ENCODE data around the gene CCNJ.

The CCNJ gene

DNA sequence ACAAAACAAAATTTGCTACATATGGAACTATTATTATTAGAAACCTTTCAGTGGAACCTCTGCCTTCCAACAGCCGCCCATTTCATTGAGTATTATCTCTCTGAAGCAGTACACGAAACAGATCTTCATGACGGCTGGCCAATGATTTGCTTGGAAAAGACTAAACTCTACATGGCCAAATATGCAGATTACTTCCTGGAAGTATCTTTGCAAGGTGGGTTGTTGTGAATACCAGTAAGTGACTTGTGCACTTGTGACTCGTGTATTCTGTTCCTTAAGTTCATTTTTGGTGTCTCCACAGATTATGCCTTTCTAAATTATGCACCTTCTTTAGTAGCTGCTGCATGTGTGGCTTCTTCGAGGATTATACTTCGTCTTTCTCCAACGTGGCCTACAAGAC is 13.4 kb downstream of the CCNJ start:
- DNase-seq (ENCODE audit: low read depth in 3 of 3, low spot score in 1 of 3), result no peak

DNA sequence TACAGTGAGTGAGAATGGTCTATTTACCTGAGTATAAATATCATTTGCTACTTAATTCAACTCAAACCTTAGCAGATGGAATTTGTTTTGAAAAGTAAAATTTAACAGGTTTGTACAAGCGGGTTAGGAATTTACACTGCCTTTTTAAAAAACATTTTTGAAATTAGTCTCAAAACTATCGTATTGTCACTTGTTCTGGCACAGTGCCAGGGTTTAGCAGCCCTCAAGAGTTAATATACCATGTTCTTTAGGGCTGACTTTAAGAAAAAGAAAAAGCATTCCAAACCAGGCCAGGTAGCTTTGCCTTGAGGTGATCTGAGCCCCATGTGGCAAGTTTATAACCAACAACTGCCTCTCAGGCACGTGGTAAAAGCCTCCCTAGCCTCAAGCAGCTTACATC is 17.8 kb downstream of the CCNJ start:
- DNase-seq (ENCODE audit: low read depth in 3 of 3, low spot score in 1 of 3), result no peak

DNA sequence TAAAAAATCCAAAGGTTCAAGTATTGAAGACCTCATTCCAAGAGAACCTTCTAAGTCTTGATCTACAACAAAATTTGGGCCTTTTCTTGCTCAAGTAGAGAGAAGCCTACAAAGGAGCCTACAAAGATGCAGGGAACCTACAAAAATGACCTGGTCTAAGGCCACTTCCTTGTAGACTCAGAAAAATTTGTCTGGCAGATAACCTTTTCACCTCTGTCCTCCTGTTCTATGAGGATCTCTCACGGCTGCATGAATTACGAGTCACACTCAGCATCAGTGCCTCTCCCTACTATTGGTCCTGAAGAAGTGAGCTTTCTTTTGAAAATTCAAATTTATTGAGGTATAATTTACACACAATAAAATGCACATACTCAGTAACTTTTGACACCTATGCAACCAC is 29.3 kb downstream of the CCNJ start:
- DNase-seq (ENCODE audit: low read depth in 3 of 3, low spot score in 1 of 3), result no peak

DNA sequence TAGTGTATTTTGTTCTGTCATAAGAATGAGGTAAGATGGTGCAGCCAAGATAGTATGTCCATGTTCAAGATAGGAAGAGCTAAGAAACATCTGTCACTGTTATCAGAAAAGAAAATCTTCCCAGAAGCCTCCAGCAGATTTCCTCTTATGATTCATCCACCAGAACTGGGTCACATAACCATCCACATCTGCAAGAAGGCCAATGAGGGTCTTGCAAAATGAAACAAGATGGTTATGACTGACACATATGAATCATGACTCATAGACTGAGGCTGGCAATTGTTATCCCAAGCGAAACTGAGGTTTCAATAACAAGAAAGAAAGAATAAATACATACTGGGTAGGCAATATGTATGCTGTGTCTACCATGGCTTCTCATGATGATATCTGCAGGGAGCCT is 30.3 kb downstream of the CCNJ start:
- DNase-seq (ENCODE audit: low read depth in 3 of 3, low spot score in 1 of 3), result no peak

DNA sequence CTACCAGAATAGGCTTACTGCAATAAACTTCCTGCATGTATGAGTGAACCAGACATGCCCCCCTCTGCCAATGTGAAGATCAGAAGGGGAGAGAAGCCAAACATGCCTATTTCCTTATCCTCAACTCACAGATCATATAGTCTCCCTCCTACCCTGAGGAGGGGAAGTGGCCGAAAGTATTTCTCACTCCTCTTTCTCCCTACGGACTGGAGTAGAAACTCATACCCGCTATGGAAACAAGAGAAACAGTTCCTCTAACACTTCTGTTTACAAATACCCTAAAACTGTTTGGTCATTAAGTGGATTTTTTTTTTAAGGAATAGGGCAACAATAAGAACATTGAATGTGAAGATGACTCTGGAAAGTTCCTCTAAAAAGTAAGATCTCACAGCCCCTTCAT is 31.4 kb downstream of the CCNJ start:
- no peak for DNase-seq (ENCODE audit: low read depth in 3 of 3, low spot score in 1 of 3)

DNA sequence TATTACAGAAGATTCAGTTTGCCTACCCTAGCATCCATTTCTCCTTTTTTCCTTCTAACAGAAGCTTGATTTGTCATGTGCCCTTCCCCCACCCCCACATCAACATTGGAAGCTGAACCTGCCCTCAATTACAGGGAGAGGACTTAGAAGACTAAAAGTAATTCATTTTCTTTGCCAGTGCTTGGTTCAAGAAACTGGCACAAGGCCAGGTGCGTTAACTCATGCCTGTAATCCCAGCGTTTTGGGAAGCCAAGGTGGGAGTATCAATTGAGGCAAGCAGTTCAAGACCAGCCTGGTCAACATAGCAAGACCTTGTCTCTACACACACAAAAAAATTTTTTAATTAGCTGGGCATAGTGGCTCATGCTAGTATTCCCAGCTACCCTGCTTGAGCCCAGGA is 32.6 kb downstream of the CCNJ start:
- no peak for DNase-seq (ENCODE audit: low read depth in 3 of 3, low spot score in 1 of 3)

DNA sequence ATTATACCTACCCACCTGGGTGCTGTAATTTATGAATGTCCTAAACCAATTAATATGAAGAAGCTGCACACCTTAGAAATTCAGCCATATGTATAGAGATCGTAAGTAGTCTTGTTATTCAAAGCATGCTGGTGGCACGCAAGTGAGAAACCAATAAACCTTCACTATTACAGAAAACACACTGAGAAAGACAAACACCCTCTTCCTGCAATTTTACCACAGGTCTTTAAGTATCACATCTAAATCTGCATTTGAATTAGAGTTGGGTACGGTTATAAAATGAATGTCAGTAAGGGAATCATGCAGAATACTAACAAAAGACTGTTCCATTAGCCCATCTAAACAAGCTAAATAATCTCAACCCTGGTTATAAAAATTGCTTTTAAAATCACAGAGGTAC is 33.8 kb downstream of the CCNJ start:
- no peak for DNase-seq (ENCODE audit: low read depth in 3 of 3, low spot score in 1 of 3)

DNA sequence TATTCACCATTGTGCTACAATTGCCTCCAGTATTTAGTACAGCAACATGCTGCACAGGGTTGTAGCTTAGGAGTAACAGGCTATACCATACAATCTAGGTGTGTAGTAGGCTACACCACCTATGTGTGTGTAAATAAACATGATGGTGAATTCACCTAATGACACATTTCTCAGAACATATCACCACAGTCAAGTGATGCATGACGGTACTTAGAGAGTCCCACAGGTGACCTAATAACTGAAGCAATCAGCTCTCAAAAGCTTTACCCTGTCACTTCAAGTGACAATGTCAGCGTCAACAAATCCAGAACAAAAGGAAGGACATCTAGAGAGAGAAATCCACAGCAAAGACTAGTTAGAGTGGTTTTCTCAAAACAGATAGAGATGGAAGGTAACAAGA is 38.8 kb downstream of the CCNJ start:
- DNase-seq (ENCODE audit: low read depth in 3 of 3, low spot score in 1 of 3), result no peak

DNA sequence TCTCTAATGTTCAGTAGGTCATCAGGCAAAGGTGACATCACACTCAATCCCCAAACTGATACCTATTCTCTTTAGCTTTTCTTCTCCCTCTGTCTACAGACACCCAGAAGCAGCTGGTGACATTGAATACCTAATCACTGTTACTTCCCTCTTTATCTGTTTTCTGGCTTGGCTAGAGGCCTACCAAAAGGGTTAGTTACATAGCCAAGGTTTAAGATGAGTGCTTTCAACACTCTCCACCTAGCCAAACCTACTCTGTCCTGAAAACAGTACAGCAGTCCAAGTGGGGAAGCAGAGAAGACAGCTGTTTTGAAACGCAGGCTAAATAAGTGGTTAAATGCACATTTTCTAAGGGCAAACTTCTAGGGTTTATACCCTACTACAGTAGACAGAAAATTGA is 39.4 kb downstream of the CCNJ start:
- no peak for DNase-seq (ENCODE audit: low read depth in 3 of 3, low spot score in 1 of 3)

DNA sequence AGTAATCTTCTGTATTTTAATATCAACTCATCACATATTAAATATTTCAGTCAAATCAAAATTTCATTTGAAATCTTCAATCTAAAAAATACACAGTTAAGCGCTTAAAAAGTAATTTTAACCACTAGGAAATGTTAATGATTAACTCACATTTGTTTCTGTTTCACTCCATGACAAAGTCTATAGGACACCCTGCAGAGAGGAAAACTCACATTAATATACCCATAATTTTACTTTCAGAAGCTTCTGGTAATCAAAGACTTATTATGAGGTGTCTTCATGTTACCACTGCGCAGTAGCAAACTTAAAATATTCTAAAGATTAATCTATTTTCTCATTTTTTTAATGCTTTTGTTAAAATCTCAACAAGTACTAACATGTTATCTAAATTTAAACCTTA is 45.7 kb downstream of the CCNJ start:
- no peak for DNase-seq (ENCODE audit: low read depth in 3 of 3, low spot score in 1 of 3)

DNA sequence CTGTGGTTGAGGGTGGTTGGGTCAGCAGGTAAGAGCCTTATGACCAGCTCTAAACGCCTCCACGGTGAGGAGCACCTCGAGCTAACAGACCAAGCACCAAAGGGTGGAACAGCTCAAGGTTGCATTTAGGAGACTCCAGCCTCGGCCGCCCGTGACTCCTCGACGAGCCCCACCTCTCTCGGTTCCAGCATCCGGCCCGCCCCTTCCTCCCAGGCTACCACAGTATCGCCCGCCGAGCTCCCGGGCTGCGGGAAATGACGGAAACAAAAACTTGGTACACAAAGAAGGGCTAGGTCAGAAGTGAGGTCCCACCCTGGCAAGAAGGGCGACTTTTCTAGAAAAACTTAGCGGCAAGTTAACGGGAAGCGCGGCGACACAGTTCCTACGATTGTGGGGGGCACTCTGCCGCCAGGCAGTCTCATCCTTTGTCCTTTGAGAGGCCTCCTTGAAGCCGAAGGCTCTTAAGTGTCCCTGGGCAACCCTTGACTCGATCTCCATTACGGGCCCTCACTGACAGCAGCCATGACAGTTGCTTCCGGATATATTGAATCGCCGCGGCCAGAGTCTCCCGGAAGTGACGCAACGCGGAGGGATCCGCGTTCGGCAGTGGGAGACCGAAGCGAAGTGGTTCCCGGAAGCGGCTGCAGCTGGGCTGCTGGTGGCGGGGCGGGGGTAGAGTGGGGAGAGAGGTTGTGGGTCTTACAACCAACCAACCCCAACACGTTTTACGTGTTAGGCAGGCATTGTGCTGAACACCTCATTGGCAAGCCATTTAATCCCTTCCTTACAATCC is 46.5 kb downstream of the CCNJ start:
- peak; percentile 79 to 87 (median 83) for DNase-seq (ENCODE audit: low read depth in 3 of 3, low spot score in 1 of 3)

DNA sequence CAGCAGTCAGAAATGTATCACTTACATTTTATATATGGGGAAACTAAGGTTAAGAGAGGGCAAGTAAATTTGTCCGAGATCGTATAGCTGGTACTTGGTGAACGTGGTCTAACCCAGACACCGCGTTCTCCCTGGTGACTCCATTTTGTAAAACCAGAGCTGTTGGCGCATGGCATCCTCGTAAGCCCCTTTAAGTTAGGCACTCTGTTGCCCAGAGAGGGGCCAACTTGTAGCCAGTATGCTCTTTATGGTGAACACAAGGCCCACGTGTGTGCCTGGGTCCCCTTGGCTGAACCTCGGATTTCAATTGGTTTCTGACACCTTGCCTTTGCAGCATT is 47.0 kb downstream of the CCNJ start:
- peak in 1 of 3 donors; percentile 1 for DNase-seq (ENCODE audit: low read depth in 3 of 3, low spot score in 1 of 3)

DNA sequence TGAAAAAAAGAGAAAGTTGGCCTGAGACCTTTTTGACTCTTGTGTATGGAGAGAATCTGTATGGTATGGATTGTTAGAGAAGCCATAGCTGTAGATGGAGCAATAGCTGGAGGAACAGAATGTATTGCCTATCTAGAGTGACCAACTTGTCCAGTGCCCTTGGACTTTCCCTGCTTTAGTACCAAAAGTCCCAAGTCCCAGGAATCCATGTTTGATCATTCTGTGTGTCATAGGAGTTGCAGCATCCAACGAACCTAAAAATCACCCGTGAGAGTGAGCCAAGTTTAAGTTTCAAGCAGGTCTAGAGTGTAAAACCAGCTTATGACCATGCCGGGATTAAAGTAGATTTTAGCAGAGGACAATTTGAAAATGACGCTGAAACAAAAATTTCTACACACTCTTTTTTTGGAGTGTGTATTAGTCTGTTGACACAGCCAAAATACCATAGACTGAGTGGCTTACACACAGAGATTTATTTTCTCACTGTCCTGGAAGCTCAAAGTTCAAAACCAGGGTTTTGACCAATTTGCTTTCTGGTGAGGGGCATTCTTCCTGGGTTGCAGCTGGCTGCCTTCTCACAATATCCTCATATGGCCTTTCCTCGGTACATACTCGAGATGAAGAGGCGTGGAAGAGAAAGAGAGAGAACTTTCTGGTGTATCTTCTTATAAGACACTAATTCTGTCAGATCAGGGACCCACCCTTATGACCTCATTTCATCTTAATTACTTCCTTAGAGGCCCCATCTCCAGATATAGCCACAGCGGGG is 49.8 kb downstream of the CCNJ start:
- DNase-seq (ENCODE audit: low read depth in 3 of 3, low spot score in 1 of 3), result no peak

DNA sequence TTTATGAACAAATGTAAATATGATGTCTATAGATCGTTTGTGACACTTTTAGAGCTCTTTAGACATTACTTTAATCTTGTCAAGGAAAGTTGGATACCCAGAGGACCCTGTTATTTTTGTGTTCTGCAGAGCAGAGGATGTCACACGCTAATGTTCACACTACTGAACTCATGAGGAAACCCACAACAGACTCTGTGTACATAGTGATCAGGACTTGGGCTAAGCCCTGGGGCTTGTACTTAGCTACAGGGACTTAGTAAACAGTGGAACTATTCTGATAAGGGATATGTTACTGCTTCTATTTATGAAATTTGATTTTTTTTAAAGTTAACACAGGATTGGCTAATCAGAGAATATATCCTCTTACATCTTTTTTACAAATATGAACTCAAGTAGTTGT is 50.6 kb downstream of the CCNJ start:
- DNase-seq (ENCODE audit: low read depth in 3 of 3, low spot score in 1 of 3), result no peak

DNA sequence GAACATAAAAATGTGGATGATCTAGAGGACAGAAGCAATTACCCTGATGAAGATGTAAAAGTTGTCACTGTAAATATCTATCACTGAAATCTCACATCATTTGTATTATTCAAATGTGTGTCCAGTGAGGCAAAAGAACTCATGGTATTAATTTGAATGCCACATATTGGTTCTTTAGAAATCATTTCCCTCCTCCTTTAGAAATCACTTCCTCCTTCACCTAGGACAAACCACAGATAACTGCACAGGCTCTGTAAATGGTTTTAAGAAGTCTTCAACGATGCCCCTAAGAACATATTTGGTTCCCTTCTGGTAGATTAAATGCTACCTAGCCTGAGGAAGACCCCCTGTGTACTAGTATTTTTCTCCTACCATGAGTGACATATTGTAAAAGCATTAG is 53.6 kb downstream of the CCNJ start:
- DNase-seq (ENCODE audit: low read depth in 3 of 3, low spot score in 1 of 3), result no peak

DNA sequence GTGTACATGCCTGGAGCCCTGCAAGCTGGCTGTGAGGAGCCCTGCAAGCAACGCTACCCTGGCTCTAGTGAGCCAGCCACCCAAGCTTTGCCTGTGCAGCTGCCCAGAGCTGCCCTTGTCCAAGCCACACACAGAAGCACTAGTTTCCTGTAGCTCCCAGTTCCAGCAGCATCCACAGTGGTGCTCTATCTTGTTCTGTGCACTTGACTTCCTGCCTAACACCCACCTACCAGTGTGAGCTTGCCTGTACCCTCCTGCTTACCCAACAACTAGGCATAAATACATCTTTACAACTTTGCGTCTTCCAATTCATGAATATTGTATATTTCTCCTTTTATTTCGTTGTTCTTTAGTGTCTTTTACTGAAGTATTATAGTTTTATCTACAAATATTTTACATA is 54.5 kb downstream of the CCNJ start:
- no peak for DNase-seq (ENCODE audit: low read depth in 3 of 3, low spot score in 1 of 3)

DNA sequence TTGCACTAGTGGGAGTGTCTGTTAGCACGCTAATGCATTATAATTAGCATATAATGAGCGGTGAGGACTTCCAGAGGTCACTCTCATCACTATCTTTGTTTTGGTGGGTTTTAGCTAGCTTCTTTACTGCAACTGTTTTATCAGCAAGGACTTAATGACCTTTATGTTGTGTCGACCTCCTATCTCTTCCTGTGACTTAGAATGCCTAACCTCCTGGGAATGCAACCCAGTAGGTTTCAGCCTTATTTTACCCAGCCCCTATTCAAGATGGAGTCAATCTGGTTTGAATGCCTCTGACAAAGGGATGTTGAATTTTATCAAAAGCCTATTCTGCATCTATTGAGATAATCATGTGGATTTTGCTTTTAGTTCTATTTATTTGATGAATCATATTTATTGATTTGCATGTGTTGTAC is 64.2 kb downstream of the CCNJ start:
- no peak for DNase-seq (ENCODE audit: low read depth in 3 of 3, low spot score in 1 of 3)

Measured in stimulated activated CD4-positive, alpha-beta T cell treated with anti-CD3 and anti-CD28 coated beads, TNF-alpha, amount 100 ng/mL, for 1 hour (primary cell).